ENCODE measurements around the gene FUT3.

DNA sequence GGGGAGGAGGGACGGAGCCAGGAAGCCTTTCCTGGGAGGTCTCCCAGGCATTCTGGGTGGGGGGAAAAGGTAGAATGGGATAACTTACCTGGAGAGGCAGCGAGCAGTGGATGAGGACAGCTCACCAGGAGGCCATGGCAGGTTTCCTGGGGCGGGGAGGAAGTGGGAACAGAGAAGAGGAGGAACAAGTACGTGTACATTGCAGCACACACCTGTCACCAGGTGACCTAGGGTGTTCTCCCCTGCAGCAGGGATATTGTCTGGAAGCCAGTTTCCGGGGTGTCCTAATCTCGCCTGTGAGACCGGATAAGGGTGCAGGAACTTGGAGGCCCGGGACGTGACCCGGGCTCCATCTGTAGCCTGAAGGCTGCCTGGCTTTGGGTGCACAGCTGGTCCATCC is at the start of gene FUT3:
- TF ChIP-seq, protein P1, sequence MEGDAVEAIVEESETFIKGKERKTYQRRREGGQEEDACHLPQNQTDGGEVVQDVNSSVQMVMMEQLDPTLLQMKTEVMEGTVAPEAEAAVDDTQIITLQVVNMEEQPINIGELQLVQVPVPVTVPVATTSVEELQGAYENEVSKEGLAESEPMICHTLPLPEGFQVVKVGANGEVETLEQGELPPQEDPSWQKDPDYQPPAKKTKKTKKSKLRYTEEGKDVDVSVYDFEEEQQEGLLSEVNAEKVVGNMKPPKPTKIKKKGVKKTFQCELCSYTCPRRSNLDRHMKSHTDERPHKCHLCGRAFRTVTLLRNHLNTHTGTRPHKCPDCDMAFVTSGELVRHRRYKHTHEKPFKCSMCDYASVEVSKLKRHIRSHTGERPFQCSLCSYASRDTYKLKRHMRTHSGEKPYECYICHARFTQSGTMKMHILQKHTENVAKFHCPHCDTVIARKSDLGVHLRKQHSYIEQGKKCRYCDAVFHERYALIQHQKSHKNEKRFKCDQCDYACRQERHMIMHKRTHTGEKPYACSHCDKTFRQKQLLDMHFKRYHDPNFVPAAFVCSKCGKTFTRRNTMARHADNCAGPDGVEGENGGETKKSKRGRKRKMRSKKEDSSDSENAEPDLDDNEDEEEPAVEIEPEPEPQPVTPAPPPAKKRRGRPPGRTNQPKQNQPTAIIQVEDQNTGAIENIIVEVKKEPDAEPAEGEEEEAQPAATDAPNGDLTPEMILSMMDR (IDR thresholded peaks at IDR 0.05; ENCODE audit: poor library complexity), result no peak
- no peak for TF ChIP-seq EZH2phosphoT487 (IDR thresholded peaks at IDR 0.05; ENCODE audit: low read depth, severe bottlenecking, unreplicated experiment)
